Measurements from ENCODE around the gene CXXC4. TPM values are rescaled to one million over a fixed set of nuclear protein-coding genes. Genes with fewer than 3 reads are reported as not detected.

Gene CXXC4
- total RNA-seq, 1 experiment from 2014 or later, result 4.2 TPM

DNA sequence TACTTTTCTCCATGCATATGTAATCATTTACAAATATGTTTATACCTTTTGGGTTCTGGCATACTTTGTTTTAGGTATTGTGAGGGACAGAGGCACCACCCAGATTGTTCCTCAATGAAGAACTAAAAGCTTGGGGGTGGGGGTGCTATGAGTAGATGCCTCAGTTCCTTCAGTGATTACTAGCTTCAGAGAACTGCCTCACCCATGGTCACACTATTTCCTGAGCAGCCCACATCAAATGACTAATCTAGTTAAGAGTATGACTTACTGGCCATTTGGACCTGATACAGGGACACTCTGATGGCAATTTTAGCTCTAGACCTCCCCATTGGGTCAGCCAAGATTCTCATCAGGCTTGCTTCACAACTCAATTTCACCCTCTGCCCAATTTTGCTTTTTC lies 22.2 kb upstream of the CXXC4 start:
- Histone ChIP-seq H3K4ac (ENCODE audit: low read depth, low read length) (no peak overlapping the region), H2BK15ac (ENCODE audit: low read depth, low read length) (no peak overlapping the region), H3K14ac (ENCODE audit: insufficient read depth, low read length) (no peak overlapping the region), H3K56ac (ENCODE audit: insufficient read length, low read depth, low read length) (no peak overlapping the region), H2BK12ac (ENCODE audit: insufficient read length, low read depth, low read length) (no peak overlapping the region), H2AFZ (ENCODE audit: low read length) (no peak overlapping the region), H3K27me3 (ENCODE audit: insufficient read depth, low read length) (no peaks in the 10 kb centered on the region), H2BK5ac (ENCODE audit: insufficient read length, low read length) (no peak overlapping the region), H4K8ac (replicated peaks; ENCODE audit: insufficient read length, low read depth, low read length) (no peak overlapping the region), H3K4me1 (ENCODE audit: insufficient read depth, low read length) (no peaks in the 10 kb centered on the region), H2BK20ac (ENCODE audit: low read depth, low read length, poor library complexity, severe bottlenecking) (no peak overlapping the region), H3K79me1 (ENCODE audit: insufficient read depth, low read depth, low read length, poor library complexity, severe bottlenecking) (no peaks in the 10 kb centered on the region), H3K9me3 (ENCODE audit: control insufficient read depth, low read depth, low read length) (no peaks in the 10 kb centered on the region), H3K9ac (ENCODE audit: extremely low read depth, insufficient read length, low read length) (no peak overlapping the region), H3K27ac (ENCODE audit: insufficient read length, low read depth, low read length) (no peak overlapping the region), H2AK5ac (ENCODE audit: insufficient read length, low read length) (no peak overlapping the region), H3K4me2 (ENCODE audit: insufficient read depth, insufficient read length, low read length) (no peak overlapping the region), H4K20me1 (ENCODE audit: control insufficient read depth, insufficient read depth, insufficient read length) (no peaks in the 10 kb centered on the region), H3T11ph (ENCODE audit: low read length) (no peak overlapping the region), H4K91ac (ENCODE audit: insufficient read length, low read depth, low read length) (no peak overlapping the region), H4K5ac (ENCODE audit: insufficient read length, low read depth, low read length) (no peak overlapping the region), H3K23me2 (ENCODE audit: insufficient read length, low read depth, low read length, poor library complexity, severe bottlenecking) (no peaks in the 10 kb centered on the region), H3K23ac (ENCODE audit: insufficient read length, low read depth, low read length) (no peak overlapping the region), H3K18ac (ENCODE audit: insufficient read length, low read depth, low read length) (no peak overlapping the region), H3K79me2 (ENCODE audit: insufficient read depth, low read length) (no peaks in the 10 kb centered on the region), H2BK120ac (ENCODE audit: low read depth, low read length, poor library complexity, severe bottlenecking) (no peak overlapping the region)
- H3K4me1 Mint-ChIP-seq, result no peaks in the 10 kb centered on the region
- DNase-seq, result no peak
- no peaks in the 10 kb centered on the region for H3K27me3 Mint-ChIP-seq (ENCODE audit: low read depth)
- H3K36me3 Mint-ChIP-seq (ENCODE audit: insufficient read depth in 1 of 3, low read depth in 3 of 3), result no peaks in the 10 kb centered on the region
- H3K27ac Mint-ChIP-seq, result no peak overlapping the region
- no peak overlapping the region for H3K4me3 Mint-ChIP-seq
- H3K9me3 Mint-ChIP-seq, result peaks cover 5 to 6% of the 10 kb centered on the region in 2 experiments; a peak in 3 of 5 replicates
- TF ChIP-seq, protein P1, sequence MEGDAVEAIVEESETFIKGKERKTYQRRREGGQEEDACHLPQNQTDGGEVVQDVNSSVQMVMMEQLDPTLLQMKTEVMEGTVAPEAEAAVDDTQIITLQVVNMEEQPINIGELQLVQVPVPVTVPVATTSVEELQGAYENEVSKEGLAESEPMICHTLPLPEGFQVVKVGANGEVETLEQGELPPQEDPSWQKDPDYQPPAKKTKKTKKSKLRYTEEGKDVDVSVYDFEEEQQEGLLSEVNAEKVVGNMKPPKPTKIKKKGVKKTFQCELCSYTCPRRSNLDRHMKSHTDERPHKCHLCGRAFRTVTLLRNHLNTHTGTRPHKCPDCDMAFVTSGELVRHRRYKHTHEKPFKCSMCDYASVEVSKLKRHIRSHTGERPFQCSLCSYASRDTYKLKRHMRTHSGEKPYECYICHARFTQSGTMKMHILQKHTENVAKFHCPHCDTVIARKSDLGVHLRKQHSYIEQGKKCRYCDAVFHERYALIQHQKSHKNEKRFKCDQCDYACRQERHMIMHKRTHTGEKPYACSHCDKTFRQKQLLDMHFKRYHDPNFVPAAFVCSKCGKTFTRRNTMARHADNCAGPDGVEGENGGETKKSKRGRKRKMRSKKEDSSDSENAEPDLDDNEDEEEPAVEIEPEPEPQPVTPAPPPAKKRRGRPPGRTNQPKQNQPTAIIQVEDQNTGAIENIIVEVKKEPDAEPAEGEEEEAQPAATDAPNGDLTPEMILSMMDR (conservative IDR thresholded peaks at IDR 0.05), result no peak
